Liver (tissue), 3 donors: ENCODE measurements around the gene DUSP7.

Experiments
- RAD21 ChIP-seq, 2 donors: IDR thresholded peaks; 2 replicates each; pipeline ENCODE4 v1.6.1; 2016; ENCODE audit warnings: antibody characterized with exemption in 2 of 2, mild to moderate bottlenecking in 2 of 2
- TF ChIP-seq, protein P1 (sequence below): fragments of 150-350 bp; IDR thresholded peaks from 2 replicates; pipeline ENCODE4 v1.5.1; 2017; ENCODE audit warnings: improper control_type of control experiment, low read depth, low read length; ENCODE audit not compliant: missing input control
- donor health status: healthy.
- donor health status: healthy.

DNA sequence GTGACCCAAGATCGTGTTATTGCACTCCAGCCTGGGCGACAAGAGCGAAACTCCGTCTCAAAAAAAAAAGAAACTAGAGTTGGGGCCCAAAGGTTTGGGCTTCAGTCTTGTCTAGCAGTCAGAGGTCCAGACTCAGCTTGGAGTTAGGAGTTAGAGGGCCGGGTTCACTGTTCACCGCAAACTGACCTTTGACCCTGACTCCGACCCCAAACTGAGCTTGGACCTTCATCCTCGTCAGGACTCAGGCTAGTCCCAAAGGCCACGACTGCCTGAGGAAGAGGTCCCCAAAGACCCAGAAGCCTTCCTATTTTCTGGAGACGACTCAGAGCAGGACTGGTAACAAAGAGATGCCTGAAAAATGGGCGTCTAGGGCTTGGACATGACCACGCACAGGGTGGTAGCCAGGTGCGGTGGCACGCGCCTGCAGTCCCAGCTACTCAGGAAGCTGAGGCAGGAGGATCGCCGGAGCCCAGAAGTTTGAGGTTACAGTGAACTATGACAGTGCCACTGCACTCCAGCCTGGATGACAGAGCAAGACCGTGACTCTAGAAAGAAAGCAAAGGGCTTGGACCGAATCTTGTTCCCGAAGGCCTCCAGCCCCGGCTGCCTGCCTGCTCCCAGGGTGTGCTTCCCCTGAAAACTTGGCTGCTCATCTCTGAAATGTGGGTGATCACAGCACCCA lies 37.9 kb downstream of the DUSP7 start:
- TF ChIP-seq, protein P1, sequence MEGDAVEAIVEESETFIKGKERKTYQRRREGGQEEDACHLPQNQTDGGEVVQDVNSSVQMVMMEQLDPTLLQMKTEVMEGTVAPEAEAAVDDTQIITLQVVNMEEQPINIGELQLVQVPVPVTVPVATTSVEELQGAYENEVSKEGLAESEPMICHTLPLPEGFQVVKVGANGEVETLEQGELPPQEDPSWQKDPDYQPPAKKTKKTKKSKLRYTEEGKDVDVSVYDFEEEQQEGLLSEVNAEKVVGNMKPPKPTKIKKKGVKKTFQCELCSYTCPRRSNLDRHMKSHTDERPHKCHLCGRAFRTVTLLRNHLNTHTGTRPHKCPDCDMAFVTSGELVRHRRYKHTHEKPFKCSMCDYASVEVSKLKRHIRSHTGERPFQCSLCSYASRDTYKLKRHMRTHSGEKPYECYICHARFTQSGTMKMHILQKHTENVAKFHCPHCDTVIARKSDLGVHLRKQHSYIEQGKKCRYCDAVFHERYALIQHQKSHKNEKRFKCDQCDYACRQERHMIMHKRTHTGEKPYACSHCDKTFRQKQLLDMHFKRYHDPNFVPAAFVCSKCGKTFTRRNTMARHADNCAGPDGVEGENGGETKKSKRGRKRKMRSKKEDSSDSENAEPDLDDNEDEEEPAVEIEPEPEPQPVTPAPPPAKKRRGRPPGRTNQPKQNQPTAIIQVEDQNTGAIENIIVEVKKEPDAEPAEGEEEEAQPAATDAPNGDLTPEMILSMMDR: no peak
- TF ChIP-seq RAD21 (IDR thresholded peaks at IDR 0.05): no peak
